ENCODE measurements around the gene STX1A.

The STX1A gene

GRCh38 chr7:73705551-73705920 is 13.9 kb downstream of the STX1A start:
- H3K27ac ChIP-seq, result no peak overlapping the region
- TF ChIP-seq ZFX (IDR thresholded peaks at IDR 0.05; ENCODE audit: borderline replicate concordance), result no peak
- TF ChIP-seq, protein P1, sequence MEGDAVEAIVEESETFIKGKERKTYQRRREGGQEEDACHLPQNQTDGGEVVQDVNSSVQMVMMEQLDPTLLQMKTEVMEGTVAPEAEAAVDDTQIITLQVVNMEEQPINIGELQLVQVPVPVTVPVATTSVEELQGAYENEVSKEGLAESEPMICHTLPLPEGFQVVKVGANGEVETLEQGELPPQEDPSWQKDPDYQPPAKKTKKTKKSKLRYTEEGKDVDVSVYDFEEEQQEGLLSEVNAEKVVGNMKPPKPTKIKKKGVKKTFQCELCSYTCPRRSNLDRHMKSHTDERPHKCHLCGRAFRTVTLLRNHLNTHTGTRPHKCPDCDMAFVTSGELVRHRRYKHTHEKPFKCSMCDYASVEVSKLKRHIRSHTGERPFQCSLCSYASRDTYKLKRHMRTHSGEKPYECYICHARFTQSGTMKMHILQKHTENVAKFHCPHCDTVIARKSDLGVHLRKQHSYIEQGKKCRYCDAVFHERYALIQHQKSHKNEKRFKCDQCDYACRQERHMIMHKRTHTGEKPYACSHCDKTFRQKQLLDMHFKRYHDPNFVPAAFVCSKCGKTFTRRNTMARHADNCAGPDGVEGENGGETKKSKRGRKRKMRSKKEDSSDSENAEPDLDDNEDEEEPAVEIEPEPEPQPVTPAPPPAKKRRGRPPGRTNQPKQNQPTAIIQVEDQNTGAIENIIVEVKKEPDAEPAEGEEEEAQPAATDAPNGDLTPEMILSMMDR (IDR thresholded peaks at IDR 0.05), result no peak

- TF ChIP-seq, protein P1 (IDR thresholded peaks at IDR 0.05), result no peak
- TF ChIP-seq ZFX (IDR thresholded peaks at IDR 0.05; ENCODE audit: borderline replicate concordance), result no peak
These were observed 14.6 kb downstream of the STX1A start for GRCh38 chr7:73704640-73705550.

DNA sequence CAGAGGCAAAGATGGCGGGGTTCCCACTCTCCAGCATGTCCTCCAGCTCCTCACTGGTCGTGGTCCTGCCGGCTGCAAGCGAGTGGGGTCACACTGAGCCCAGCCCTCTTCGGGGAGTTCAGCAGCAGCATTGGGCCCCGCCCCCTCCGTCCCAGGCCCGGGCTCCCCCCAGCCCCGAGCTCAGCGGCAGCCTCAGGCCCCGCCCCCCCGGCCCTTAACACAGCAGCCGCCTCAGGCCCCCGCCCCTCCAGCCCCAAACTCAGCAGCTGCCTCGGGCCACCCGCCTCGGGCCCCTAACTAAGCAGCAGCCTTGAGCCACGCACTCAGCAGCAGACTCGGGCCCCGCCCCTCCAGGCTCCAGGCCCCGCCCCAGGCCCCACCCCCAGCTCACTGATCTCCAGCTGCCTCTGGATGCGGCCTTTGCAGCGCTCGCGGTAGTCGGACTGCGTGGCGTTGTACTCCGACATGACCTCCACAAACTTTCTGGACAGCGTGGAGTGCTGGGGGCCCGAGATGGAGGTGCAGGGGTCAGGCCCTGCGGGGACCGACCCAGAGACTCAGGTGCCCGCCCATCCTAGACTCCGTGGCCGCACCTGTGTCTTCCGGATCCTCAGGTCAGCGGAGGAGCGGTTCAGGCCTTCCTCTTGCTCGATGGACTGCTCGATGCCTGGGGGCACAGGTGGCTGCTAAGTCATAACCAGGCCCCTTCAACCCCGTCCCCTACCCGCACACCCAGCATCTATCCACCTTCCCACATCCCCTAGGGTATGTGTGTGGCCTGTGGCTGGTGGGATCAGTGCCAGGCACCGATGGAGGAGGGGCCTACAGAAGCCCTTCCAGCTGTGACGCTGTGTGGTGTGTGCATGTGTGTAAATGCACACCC is 15.5 kb downstream of the STX1A start:
- TF ChIP-seq, protein P1 (IDR thresholded peaks at IDR 0.05), result no peak
- peak overlapping the region; percentile 69 for H3K27ac ChIP-seq

More at GRCh38 chr7:73704640-73705550, 14.6 kb downstream of the STX1A start:
- H3K27ac ChIP-seq, result peak overlapping the region; percentile 69

DNA sequence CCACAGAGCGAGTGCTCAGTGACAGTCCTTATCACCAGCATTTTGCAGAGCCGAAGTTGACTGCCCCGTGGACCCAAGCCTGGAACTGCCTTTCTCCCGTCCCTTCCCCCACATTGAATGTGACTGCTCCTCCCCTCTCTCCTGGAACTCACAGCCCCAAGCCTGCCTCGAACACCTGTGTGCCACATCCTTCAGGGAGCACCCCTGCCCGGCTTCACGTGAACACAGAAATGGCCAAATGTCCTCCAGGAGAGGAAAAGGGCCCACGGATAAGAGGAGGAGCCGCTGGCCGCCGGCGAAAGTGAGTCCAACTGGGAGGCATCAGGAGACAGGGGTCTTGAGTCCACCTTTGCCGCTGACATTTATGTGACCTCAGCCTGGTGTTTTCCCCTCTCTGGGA is 16.2 kb downstream of the STX1A start:
- no peak for TF ChIP-seq ZFX (IDR thresholded peaks at IDR 0.05; ENCODE audit: borderline replicate concordance)
- TF ChIP-seq, protein P1 (IDR thresholded peaks at IDR 0.05), result no peak
- H3K27ac ChIP-seq, result no peak overlapping the region

- TF ChIP-seq, protein P1 (IDR thresholded peaks at IDR 0.05), result no peak
- TF ChIP-seq ZFX (IDR thresholded peaks at IDR 0.05; ENCODE audit: borderline replicate concordance), result no peak
- no peak overlapping the region for H3K27ac ChIP-seq
These were observed 16.8 kb downstream of the STX1A start for GRCh38 chr7:73702665-73703064.

- no peak for TF ChIP-seq ZFX (IDR thresholded peaks at IDR 0.05; ENCODE audit: borderline replicate concordance)
- TF ChIP-seq, protein P1 (IDR thresholded peaks at IDR 0.05), result no peak
- H3K27ac ChIP-seq, result no peak overlapping the region
These were observed 17.2 kb downstream of the STX1A start for GRCh38 chr7:73702226-73702625.
